Subcutaneous adipose tissue (tissue), 4 donors: ENCODE measurements around the gene MRPS21. TPM values are rescaled to one million over a fixed set of nuclear protein-coding genes. Genes with fewer than 3 reads are reported as not detected.

ENCODE experiments used
- CTCF ChIP-seq: fragments of 450-650 bp; IDR thresholded peaks from one replicate; pipeline ENCODE4 v1.5.1; 2016; ENCODE audit warnings: low read depth, mild to moderate bottlenecking, control low read depth, antibody characterized with exemption, moderate library complexity
- total RNA-seq, 4 donors: library from RNA; depleted of rRNA; stranded (reverse); fragments of >200 nt; gene quantifications; one replicate each; pipeline ENCODE4 v1.1.0, GENCODE V29; 2016

Gene MRPS21
- total RNA-seq, 4 donors from 2014 or later: 30.0 to 47.9 (median 38.2) TPM

DNA sequence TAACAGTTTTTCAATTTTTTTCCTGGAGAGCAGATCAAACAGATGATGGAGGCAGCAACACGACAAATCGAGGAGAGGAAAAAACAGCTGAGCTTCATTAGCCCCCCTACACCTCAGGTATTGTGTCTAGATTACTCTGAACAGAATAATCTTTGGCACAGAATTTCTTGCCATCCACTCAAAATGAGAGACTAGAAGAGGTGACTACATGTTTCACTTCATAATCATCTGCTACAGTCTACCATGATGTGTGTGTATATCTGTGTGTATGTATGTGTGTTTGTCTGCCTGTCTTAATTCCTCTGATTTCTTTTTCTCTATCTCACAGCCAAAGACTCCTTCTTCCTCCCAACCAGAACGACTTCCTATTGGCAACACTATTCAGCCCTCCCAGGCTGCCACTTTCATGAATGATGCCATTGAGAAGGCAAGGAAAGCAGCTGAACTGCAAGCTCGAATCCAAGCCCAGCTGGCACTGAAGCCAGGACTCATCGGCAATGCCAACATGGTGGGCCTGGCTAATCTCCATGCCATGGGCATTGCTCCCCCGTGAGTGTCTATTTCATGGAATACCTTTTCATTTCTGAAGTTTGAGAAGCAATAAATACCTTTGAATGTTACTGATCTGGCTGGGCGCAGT lies 39.1 kb downstream of the MRPS21 start:
- TF ChIP-seq CTCF: no peak

GRCh38 chr1:150346316-150346715 lies 52.7 kb downstream of the MRPS21 start:
- TF ChIP-seq CTCF: no peak

DNA sequence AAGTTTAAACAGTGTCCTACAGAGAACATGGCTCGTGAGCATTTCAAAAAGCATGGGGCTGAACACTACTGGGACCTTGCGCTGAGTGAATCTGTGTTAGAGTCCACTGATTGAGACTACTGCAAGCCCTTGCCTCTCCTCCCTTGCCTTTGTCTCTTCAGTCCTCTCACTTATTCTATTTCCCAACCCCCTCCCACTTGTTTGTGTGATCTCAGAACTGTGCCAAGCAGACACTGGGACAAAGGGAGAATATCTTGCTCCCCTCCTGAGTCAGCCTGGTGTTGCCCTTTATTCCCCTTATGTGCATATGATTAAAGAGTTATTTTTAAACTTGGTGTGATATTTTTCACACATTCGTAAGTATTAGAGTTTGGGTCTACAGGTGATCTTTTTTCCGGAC lies 59.2 kb downstream of the MRPS21 start:
- TF ChIP-seq CTCF: no peak

Other genes with a start within 250 kb of the MRPS21 start
- 10 to 100 TPM; 28.1 to 54.6 (median 38.4) TPM for gene VPS45, start 226.1 kb upstream of the MRPS21 start, total RNA-seq
- gene PLEKHO1, start 143.9 kb upstream of the MRPS21 start, total RNA-seq: 10 to 100 TPM; 24.8 to 60.2 (median 30.6) TPM
- 10 to 100 TPM; 15.1 to 25.4 (median 16.1) TPM for gene ANP32E, start 57.7 kb upstream of the MRPS21 start, total RNA-seq
- gene CA14, start 36.1 kb upstream of the MRPS21 start, total RNA-seq: not detected
- gene APH1A, start 24.8 kb upstream of the MRPS21 start, total RNA-seq: 10 to 100 TPM; 58.2 to 94.0 (median 72.4) TPM
- 10 to 100 TPM in 1 of 4 donors, 1 to 10 TPM in 2, under 1 TPM in 1; 0.94 to 17.8 (median 6.5) TPM for gene C1orf54, start 21.1 kb upstream of the MRPS21 start, total RNA-seq
- 1 to 10 TPM in 3 of 4 donors, under 1 TPM in 1; 0.85 to 4.1 (median 3.1) TPM for gene CIART, start 11.3 kb upstream of the MRPS21 start, total RNA-seq
- 10 to 100 TPM; 36.2 to 83.3 (median 47.7) TPM for gene PRPF3, start 27.7 kb downstream of the MRPS21 start, total RNA-seq
- gene RPRD2, start 70.3 kb downstream of the MRPS21 start, total RNA-seq: 10 to 100 TPM; 17.2 to 24.9 (median 19.5) TPM
- gene TARS2, start 193.6 kb downstream of the MRPS21 start, total RNA-seq: 10 to 100 TPM in 3 of 4 donors, 1 to 10 TPM in 1; 8.2 to 16.7 (median 15.9) TPM
- gene ECM1, start 214.2 kb downstream of the MRPS21 start, total RNA-seq: 10 to 100 TPM; 12.1 to 53.2 (median 29.5) TPM
- not detected for gene FALEC, start 221.9 kb downstream of the MRPS21 start, total RNA-seq